ENCODE data around the gene LDHB.

DNA sequence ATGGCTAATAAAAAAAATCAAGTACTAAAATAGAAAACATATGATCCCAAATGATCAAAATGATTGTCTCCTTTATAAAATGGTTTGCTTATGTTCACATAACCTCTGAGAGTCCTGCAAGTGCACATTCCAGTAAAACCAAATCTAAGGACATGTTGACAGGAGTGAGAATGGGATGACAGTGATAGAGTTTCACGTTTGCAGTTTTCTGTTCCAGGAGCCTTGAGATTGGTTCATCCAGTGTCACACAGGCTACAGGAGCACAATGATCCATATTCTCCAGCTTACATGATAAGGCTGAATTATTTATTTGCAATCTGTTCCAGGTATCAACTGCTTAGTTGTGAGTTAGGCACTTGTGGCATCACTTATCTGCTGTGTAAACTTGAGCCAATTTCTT lies 51.5 kb downstream of the LDHB start:
- no peak for TF ChIP-seq POLR2AphosphoS5 (IDR thresholded peaks at IDR 0.05)
- TF ChIP-seq, protein P1, sequence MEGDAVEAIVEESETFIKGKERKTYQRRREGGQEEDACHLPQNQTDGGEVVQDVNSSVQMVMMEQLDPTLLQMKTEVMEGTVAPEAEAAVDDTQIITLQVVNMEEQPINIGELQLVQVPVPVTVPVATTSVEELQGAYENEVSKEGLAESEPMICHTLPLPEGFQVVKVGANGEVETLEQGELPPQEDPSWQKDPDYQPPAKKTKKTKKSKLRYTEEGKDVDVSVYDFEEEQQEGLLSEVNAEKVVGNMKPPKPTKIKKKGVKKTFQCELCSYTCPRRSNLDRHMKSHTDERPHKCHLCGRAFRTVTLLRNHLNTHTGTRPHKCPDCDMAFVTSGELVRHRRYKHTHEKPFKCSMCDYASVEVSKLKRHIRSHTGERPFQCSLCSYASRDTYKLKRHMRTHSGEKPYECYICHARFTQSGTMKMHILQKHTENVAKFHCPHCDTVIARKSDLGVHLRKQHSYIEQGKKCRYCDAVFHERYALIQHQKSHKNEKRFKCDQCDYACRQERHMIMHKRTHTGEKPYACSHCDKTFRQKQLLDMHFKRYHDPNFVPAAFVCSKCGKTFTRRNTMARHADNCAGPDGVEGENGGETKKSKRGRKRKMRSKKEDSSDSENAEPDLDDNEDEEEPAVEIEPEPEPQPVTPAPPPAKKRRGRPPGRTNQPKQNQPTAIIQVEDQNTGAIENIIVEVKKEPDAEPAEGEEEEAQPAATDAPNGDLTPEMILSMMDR (IDR thresholded peaks at IDR 0.05): no peak
- no peak for TF ChIP-seq POLR2A (IDR thresholded peaks at IDR 0.05)

Data from gastroesophageal sphincter (tissue), 3 donors.